ENCODE measurements around the gene TMEM250. TPM values are rescaled to one million over a fixed set of nuclear protein-coding genes. Genes with fewer than 3 reads are reported as not detected.
A peak's percentile ranks its signal among the peaks of the same experiment; 100 is the strongest.

Gene TMEM250
- total RNA-seq, 2 donors from 2014 or later, result 20.3 to 29.3 TPM

DNA sequence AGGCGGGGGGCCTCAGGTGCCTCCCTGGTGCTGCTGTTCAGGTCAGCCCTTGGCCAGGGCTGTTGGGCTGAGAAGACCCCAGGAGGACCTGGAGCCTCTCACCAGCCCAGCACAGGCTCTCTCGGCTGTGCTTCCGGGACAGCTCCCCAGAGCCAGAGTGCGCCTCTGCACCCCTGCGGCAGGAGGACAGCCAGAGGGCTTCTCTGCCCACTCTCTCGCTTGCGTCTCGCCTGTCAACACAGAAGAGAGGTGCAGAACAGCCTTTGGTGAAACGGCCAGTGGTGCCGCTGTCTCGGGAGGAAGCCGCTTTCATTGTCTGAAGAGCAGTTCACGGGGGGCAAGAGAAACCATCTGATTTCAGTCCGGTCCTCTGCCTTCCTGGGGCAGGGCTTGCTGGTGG, 19.8 kb downstream of the TMEM250 start:
- Histone ChIP-seq H3K4me3 (no peak overlapping the region), H3K27ac (peak overlapping the region; percentile 14 to 60), H3K9me3 (no peaks in the 10 kb centered on the region), H3K4me1 (peaks cover 0 to 27% of the 10 kb centered on the region in 2 donors), H3K27me3 (no peaks in the 10 kb centered on the region), H3K36me3 (no peaks in the 10 kb centered on the region)
- no peak for DNase-seq (ENCODE audit: low spot score)
- TF ChIP-seq, protein P1, sequence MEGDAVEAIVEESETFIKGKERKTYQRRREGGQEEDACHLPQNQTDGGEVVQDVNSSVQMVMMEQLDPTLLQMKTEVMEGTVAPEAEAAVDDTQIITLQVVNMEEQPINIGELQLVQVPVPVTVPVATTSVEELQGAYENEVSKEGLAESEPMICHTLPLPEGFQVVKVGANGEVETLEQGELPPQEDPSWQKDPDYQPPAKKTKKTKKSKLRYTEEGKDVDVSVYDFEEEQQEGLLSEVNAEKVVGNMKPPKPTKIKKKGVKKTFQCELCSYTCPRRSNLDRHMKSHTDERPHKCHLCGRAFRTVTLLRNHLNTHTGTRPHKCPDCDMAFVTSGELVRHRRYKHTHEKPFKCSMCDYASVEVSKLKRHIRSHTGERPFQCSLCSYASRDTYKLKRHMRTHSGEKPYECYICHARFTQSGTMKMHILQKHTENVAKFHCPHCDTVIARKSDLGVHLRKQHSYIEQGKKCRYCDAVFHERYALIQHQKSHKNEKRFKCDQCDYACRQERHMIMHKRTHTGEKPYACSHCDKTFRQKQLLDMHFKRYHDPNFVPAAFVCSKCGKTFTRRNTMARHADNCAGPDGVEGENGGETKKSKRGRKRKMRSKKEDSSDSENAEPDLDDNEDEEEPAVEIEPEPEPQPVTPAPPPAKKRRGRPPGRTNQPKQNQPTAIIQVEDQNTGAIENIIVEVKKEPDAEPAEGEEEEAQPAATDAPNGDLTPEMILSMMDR (IDR thresholded peaks at IDR 0.05), result peak in 1 of 2 donors; percentile 21

DNA sequence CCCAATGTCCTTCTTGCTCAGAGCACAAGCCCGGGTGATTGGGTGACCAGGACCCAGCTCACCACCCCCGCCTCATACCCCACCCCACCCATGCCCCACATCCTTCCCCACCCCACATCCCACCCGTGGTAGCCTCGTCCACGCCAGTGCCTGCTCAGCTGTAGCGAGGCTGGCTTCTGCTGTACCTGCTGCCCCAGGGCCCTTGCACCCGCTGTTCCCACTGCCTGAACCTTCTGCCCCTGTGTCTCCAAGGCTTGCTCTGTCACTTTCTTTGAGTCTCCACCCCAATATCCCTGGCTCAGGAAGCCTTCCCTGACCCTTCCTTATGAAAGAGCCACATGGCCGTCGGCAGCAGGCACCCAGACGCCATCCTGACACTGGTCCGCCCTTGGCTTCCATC, 20.5 kb downstream of the TMEM250 start:
- TF ChIP-seq, protein P1 (IDR thresholded peaks at IDR 0.05), result no peak

DNA sequence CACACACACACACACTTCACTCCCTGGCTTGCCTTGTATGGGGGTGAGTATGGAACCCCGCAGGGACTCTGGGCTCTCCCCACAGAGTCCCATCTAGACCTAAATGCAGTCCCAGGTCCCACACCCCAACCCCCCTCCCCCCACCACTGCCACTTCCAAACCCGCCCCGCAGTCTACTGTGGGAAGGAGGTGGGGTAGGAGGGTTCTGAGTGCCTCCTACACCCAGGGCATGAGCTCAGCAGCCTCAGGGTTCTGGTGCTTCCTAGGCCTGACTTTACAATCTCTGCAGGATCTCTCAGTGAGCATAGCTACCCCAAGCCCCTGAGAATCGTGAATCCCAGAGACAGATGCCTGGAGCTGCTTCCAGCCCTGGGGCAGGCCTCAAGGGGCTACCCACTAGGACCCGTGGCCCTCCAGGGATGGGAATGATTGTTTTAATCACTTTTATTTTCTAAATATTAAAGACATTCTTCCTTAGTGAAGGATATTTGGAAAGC, 22.1 kb downstream of the TMEM250 start:
- H3K4me3 ChIP-seq, result no peak overlapping the region
- H3K4me1 ChIP-seq, result peaks cover 0 to 47% of the 10 kb centered on the region in 2 donors
- H3K36me3 ChIP-seq, result no peaks in the 10 kb centered on the region
- H3K27me3 ChIP-seq, result no peaks in the 10 kb centered on the region
- H3K27ac ChIP-seq, result peak overlapping the region in 1 of 2 donors; percentile 91
- DNase-seq (ENCODE audit: low spot score), result no peak
- no peaks in the 10 kb centered on the region for H3K9me3 ChIP-seq
- TF ChIP-seq, protein P1 (IDR thresholded peaks at IDR 0.05), result no peak

More for the DNA sequence above, 20.5 kb downstream of the TMEM250 start:
- Histone ChIP-seq H3K36me3 (no peaks in the 10 kb centered on the region), H3K27me3 (no peaks in the 10 kb centered on the region), H3K4me1 (peaks cover 0 to 31% of the 10 kb centered on the region in 2 donors), H3K9me3 (no peaks in the 10 kb centered on the region), H3K27ac (peak overlapping the region in 1 of 2 donors; percentile 14), H3K4me3 (no peak overlapping the region)
- DNase-seq (ENCODE audit: low spot score), result no peak

DNA sequence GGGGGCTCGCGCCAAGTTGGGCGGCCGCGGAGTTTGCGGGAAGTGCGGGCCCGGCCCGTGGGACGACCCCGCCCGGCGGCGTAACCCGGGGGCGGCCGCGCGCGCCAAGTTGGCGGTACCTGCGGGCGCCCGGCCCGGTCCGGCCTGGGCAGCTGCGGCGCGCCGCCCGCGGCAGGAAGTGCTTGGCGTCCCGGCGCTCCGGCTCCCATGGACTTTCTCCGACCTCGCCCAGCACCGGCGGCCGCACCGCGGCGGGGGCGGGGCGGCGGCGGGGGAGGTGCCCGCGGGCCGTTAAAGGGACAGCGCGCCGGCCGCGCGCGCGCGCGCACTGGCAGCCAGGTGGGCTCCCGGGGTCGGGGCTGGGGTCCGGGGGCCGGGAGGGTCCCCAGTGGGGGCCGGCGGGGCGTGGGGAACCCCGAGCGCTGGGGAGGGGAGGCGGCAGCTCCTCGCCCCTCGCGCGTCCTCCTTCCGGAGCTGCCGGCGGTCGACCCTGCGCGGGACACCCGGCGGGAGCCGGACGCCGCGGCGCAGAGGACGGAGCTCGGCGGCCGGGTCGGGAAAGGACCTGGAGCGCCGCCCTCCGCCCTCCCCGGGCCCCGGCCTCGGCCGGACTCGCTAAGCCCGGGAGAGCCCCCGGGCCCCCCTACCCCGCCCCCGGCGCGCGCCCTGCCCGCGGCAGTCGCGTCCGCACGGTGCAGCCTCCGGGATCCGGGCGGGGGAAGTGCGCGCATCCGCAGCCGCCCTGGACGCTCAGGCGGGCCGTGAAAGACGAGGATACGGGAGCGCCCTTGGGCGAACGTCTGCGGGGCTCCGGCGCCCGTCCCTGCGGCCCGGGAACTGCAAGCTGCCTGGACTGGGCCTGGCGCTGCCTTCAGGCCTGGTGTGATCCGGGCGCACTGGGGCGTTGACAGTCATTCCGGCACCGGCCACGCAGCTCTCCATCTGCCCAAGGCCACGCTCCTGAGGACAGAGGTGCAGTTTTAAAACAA, 23.3 kb downstream of the TMEM250 start, which contains the start of gene NACC2:
TSS of gene NACC2 (minus strand) at position 220 of the 989 bp plus-strand sequence. CDS start 44,768 bp downstream, outside the sequence.
- Histone ChIP-seq H3K4me1 (peaks cover 0 to 59% of the 10 kb centered on the region in 2 donors), H3K27ac (peak within 1 kb of the TSS; percentile 91 to 99), H3K4me3 (peak within 1 kb of the TSS; percentile 90 to 91), H3K36me3 (no peaks in the 10 kb centered on the region), H3K9me3 (no peaks in the 10 kb centered on the region), H3K27me3 (no peaks in the 10 kb centered on the region)
- TF ChIP-seq, protein P1 (IDR thresholded peaks at IDR 0.05), result no peak
- DNase-seq (ENCODE audit: low spot score), result no peak

DNA sequence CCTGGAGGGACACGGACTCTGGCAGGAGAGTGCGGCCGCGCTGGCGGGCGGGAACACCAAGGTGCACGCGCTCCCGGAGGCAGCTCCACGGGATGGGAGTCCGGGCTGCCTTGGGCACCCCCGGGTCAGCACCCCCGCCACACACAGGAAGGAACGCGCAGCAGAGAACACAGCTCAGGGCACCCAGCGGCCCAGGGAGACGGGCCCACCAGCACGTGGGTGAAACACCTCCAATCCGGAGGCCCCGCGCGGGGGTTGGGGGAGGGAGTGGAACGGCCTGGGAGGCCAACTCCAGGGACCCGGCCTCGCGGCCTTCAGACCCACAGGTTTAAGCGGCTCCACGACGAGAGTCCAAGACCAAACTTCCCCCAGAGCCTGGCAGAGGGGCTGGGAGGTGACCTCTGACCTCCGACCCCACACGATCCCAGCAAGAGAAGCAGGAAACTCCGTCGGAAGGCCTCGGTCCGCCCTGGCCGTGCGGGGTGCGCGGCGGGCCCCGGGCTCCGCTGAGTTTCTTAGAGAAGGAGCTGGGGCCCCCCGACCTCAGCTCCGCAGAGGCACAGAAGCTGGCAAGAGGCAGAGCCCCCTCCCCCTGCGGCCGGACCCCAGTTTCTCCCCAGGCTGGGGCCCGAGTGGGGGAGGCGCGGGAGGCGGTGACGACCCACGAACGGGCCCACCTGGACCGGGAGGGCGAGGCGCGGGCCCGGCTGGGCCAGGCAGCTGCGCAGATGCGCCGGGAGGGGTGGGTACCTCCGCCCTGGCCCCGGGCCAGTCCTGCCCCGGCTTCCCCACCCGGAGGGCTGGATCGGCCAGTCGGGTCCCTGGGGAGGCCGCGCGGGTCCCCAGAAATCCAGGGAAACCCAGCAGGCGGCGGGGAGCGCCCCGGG, 24.4 kb downstream of the TMEM250 start:
- H3K4me1 ChIP-seq, result peaks cover 0 to 69% of the 10 kb centered on the region in 2 donors
- H3K4me3 ChIP-seq, result peak overlapping the region; percentile 90 to 91
- TF ChIP-seq, protein P1 (IDR thresholded peaks at IDR 0.05), result no peak

More for the DNA sequence above, 24.4 kb downstream of the TMEM250 start:
- peak; percentile 86 for DNase-seq (ENCODE audit: low spot score)
- no peaks in the 10 kb centered on the region for H3K36me3 ChIP-seq
- peak overlapping the region; percentile 90 to 99 for H3K27ac ChIP-seq
- no peaks in the 10 kb centered on the region for H3K9me3 ChIP-seq
- no peaks in the 10 kb centered on the region for H3K27me3 ChIP-seq
